PC-9 (cell line): ENCODE measurements around the gene WDR59.

ENCODE experiments used
- CTCF ChIP-seq: fragments of 200-600 bp; sonication (generic); conservative IDR thresholded peaks from 2 replicates; pipeline ENCODE4 v1.6.1; 2017; ENCODE audit warnings: mixed run types, antibody characterized with exemption, mild to moderate bottlenecking, moderate library complexity
- EZH2 ChIP-seq: fragments of 200-600 bp; sonication (generic); IDR thresholded peaks from 2 replicates; pipeline ENCODE4 v1.8.0; 2017; ENCODE audit warnings: antibody characterized with exemption, low read depth

GRCh38 chr16:74939688-74940087 is 45.2 kb downstream of the WDR59 start:
- TF ChIP-seq CTCF: no peak
- TF ChIP-seq EZH2: no peak
